K562 (cell line): ENCODE results near the gene CEBPE.

Experiments
- DPF2 ChIP-seq: fragments of 450-650 bp; IDR thresholded peaks from 2 replicates; pipeline ENCODE4 v1.6.1; 2016
- ELF1 ChIP-seq: fragments of 200-800 bp; sonication (Bioruptor generic); IDR thresholded peaks from 2 replicates; pipeline ENCODE4 v1.6.1; 2016; ENCODE audit warnings: missing genetic modification characterization, missing compliant biosample characterization
- JUN ChIP-seq, 2 experiments: sonication (generic) in 1 of 2; formaldehyde crosslinking in 1 of 2; IDR thresholded peaks; 2 replicates each; pipeline versions ENCODE4 v1.6.1 to v1.8.0; 2012 to 2022; ENCODE audit warnings: borderline replicate concordance in 2 of 2, mild to moderate bottlenecking in 2 of 2, improper control_type of control experiment in 1 of 2, low read depth in 1 of 2, low read length in 1 of 2, missing genetic modification reagents in 1 of 2
- KDM1A ChIP-seq, 2 experiments: fragments of 450-650 bp; IDR thresholded peaks; 2 replicates each; pipeline ENCODE4 v1.6.1; 2016; ENCODE audit warnings: mild to moderate bottlenecking in 2 of 2
- KLF1 ChIP-seq: fragments of 450-650 bp; IDR thresholded peaks from 2 replicates; pipeline ENCODE4 v1.6.1; 2016; ENCODE audit warnings: missing genetic modification characterization, missing compliant biosample characterization
- POLR2A ChIP-seq: fragments of 450-650 bp; conservative IDR thresholded peaks from 2 replicates; pipeline ENCODE4 v1.6.1; 2016
- SREBF2 ChIP-seq: sonication (generic); formaldehyde crosslinking; IDR thresholded peaks from 2 replicates; pipeline ENCODE4 v1.4.0; 2020; ENCODE audit warnings: mild to moderate bottlenecking, missing genetic modification reagents
- TF ChIP-seq, protein P1 (sequence below), 3 experiments: IDR thresholded peaks in 2 of 3; conservative IDR thresholded peaks in 1 of 3; 2 replicates each; pipeline ENCODE4 v1.5.1; 2011 to 2012; ENCODE audit warnings: low read length in 3 of 3, mild to moderate bottlenecking in 3 of 3, control low read depth in 2 of 3, improper control_type of control experiment in 1 of 3, inconsistent platforms in 1 of 3, low read depth in 1 of 3, mixed read lengths in 1 of 3, moderate library complexity in 1 of 3; ENCODE audit not compliant: insufficient read depth in 2 of 3

DNA sequence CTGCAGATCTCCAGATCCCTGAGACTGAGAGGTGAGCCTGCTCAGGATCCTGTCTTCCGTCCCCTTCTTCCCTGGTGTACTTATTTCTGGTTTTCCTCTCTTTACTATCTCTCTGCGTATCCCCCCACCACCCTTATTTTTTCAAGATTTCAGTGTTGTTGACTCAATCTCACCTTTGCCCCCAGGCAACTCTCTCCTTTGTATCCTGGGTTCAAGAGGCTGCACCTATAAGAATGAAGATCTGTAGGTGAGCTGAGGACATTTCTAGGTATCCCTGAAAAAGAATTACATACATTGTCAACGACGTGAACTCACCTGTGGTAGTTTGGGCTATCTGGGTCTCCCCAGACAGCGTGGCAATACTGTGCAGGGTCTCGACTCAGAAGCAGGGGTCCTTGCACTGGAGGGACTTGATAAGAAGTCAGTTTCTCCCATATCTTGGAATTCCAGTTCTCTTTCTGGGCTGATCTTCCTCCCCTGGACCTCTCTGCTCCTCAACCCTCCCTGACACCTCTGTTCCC lies 14.9 kb downstream of the CEBPE start:
- TF ChIP-seq POLR2A = no peak
- TF ChIP-seq KDM1A (IDR thresholded peaks at IDR 0.05) = no peak
- TF ChIP-seq, protein P1, sequence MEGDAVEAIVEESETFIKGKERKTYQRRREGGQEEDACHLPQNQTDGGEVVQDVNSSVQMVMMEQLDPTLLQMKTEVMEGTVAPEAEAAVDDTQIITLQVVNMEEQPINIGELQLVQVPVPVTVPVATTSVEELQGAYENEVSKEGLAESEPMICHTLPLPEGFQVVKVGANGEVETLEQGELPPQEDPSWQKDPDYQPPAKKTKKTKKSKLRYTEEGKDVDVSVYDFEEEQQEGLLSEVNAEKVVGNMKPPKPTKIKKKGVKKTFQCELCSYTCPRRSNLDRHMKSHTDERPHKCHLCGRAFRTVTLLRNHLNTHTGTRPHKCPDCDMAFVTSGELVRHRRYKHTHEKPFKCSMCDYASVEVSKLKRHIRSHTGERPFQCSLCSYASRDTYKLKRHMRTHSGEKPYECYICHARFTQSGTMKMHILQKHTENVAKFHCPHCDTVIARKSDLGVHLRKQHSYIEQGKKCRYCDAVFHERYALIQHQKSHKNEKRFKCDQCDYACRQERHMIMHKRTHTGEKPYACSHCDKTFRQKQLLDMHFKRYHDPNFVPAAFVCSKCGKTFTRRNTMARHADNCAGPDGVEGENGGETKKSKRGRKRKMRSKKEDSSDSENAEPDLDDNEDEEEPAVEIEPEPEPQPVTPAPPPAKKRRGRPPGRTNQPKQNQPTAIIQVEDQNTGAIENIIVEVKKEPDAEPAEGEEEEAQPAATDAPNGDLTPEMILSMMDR (IDR thresholded peaks at IDR 0.05 in 2 of 3, conservative IDR thresholded peaks at IDR 0.05 in 1 of 3; ENCODE audit: insufficient read depth in 2 of 3, low read depth in 1 of 3, low read length in 3 of 3) = no peak
- TF ChIP-seq ELF1 (tag) = no peak
- TF ChIP-seq SREBF2 (CRISPR knock-in tag) = no peak
- no peak for TF ChIP-seq KLF1 (tag)
- TF ChIP-seq JUN (IDR thresholded peaks at IDR 0.05; ENCODE audit: borderline replicate concordance, low read depth, low read length) = no peak
- no peak for TF ChIP-seq JUN (CRISPR knock-in tag; IDR thresholded peaks at IDR 0.05; ENCODE audit: borderline replicate concordance)
- TF ChIP-seq DPF2 = no peak
